Measurements from ENCODE around the gene LOC101059915.

The LOC101059915 gene

GRCh38 chrX:71650333-71650969, 16.9 kb upstream of the LOC101059915 start:
- Histone ChIP-seq H2BK5ac (ENCODE audit: insufficient read length, low read length) (no peak overlapping the region), H2BK12ac (ENCODE audit: insufficient read length, low read depth, low read length) (no peak overlapping the region), H3K79me1 (ENCODE audit: insufficient read depth, low read depth, low read length, poor library complexity, severe bottlenecking) (no peaks in the 10 kb centered on the region), H3K23ac (ENCODE audit: insufficient read length, low read depth, low read length) (no peak overlapping the region), H4K5ac (ENCODE audit: insufficient read length, low read depth, low read length) (no peak overlapping the region), H3K14ac (ENCODE audit: insufficient read depth, low read length) (no peak overlapping the region), H3K4me1 (ENCODE audit: insufficient read depth, low read length) (no peaks in the 10 kb centered on the region), H2AK5ac (ENCODE audit: insufficient read length, low read length) (no peak overlapping the region), H3K18ac (ENCODE audit: insufficient read length, low read depth, low read length) (no peak overlapping the region), H3T11ph (ENCODE audit: low read length) (no peak overlapping the region), H4K8ac (replicated peaks; ENCODE audit: insufficient read length, low read depth, low read length) (no peak overlapping the region), H3K27ac (ENCODE audit: insufficient read length, low read depth, low read length) (no peak overlapping the region), H4K91ac (ENCODE audit: insufficient read length, low read depth, low read length) (no peak overlapping the region), H3K23me2 (ENCODE audit: insufficient read length, low read depth, low read length, poor library complexity, severe bottlenecking) (no peaks in the 10 kb centered on the region), H3K56ac (ENCODE audit: insufficient read length, low read depth, low read length) (no peak overlapping the region), H3K27me3 (ENCODE audit: insufficient read depth, low read length) (no peaks in the 10 kb centered on the region), H3K79me2 (ENCODE audit: insufficient read depth, low read length) (no peaks in the 10 kb centered on the region), H3K4ac (ENCODE audit: low read depth, low read length) (no peak overlapping the region), H2BK120ac (ENCODE audit: low read depth, low read length, poor library complexity, severe bottlenecking) (no peak overlapping the region), H2BK15ac (ENCODE audit: low read depth, low read length) (no peak overlapping the region), H4K20me1 (ENCODE audit: control insufficient read depth, insufficient read depth, insufficient read length) (no peaks in the 10 kb centered on the region), H2AFZ (ENCODE audit: low read length) (no peak overlapping the region), H2BK20ac (ENCODE audit: low read depth, low read length, poor library complexity, severe bottlenecking) (no peak overlapping the region), H3K9ac (ENCODE audit: extremely low read depth, insufficient read length, low read length) (no peak overlapping the region), H3K9me3 (ENCODE audit: control insufficient read depth, low read depth, low read length) (no peaks in the 10 kb centered on the region), H3K4me2 (ENCODE audit: insufficient read depth, insufficient read length, low read length) (no peak overlapping the region)
- DNase-seq = no peak
- H3K9me3 Mint-ChIP-seq = peaks cover 59 to 72% of the 10 kb centered on the region in 2 experiments
- no peak for TF ChIP-seq CTCF (conservative IDR thresholded peaks at IDR 0.05)
- H3K4me1 Mint-ChIP-seq = no peaks in the 10 kb centered on the region
- H3K27me3 Mint-ChIP-seq (ENCODE audit: low read depth) = no peaks in the 10 kb centered on the region
- H3K36me3 Mint-ChIP-seq (ENCODE audit: insufficient read depth in 1 of 3, low read depth in 3 of 3) = peaks cover 0 to 8% (median 1%) of the 10 kb centered on the region in 3 experiments; a peak in 4 of 7 replicates
- no CpG with 5 or more reads among the region's 4 CpGs for WGBS (ENCODE audit: extremely low coverage, insufficient read length, low lambda C conversion rate)
- no peak overlapping the region for H3K27ac Mint-ChIP-seq
- no peak overlapping the region for H3K4me3 Mint-ChIP-seq
